Measurements from ENCODE around the gene PRX. TPM values are rescaled to one million over a fixed set of nuclear protein-coding genes. Genes with fewer than 3 reads are reported as not detected.

PRX gene
- polyA plus RNA-seq, 1 donor from 2014 or later = 0.20 TPM

DNA sequence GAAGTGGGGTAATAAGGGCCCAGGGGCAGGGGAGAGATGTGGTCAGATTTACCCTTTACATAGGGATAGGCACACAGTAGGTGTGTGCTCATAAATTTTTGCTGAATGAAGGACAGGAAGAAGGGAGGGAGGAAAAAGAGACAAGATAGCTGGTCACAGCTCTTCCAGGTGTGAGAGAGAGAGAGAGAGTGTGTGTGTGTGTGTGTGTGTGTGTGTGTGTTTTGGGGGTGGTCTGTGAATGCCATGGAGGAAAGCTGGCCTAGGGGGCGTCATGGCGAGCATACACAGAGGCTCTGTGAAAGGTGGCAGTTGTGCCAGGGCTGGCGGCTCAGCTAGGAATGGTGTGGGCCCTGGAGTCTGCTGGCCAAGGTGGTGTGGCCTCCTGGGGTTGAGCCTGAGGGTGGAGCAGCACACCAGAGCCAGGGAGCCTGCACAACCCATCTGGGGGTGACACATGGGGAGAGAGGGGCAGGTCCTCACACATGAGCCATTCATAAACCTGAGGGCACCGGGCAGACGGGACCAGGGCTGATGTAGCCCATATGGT is 6.0 kb upstream of the PRX start:
- Histone ChIP-seq H3K27ac (ENCODE audit: low read length) (no peak overlapping the region), H3K4me3 (ENCODE audit: low read length) (no peak overlapping the region), H3F3A (ENCODE audit: insufficient read depth, low read length, poor library complexity, severe bottlenecking) (no peaks in the 10 kb centered on the region), H2AFZ (ENCODE audit: low read depth, low read length) (no peak overlapping the region), H4K20me1 (ENCODE audit: insufficient read depth) (no peaks in the 10 kb centered on the region), H3K9ac (ENCODE audit: low read length) (no peak overlapping the region), H3K36me3 (ENCODE audit: insufficient read depth, low read length) (no peaks in the 10 kb centered on the region), H3K9me3 (ENCODE audit: low read length) (no peaks in the 10 kb centered on the region), H3K4me2 (ENCODE audit: low read length) (no peak overlapping the region), H3K9me2 (ENCODE audit: insufficient read depth, low read length) (no peaks in the 10 kb centered on the region), H3K27me3 (ENCODE audit: insufficient read depth, low read depth, low read length) (no peaks in the 10 kb centered on the region), H3K79me2 (replicated peaks; ENCODE audit: insufficient read depth, low read length) (no peaks in the 10 kb centered on the region)
- TF ChIP-seq POLR2AphosphoS5 (IDR thresholded peaks at IDR 0.05) = no peak

DNA sequence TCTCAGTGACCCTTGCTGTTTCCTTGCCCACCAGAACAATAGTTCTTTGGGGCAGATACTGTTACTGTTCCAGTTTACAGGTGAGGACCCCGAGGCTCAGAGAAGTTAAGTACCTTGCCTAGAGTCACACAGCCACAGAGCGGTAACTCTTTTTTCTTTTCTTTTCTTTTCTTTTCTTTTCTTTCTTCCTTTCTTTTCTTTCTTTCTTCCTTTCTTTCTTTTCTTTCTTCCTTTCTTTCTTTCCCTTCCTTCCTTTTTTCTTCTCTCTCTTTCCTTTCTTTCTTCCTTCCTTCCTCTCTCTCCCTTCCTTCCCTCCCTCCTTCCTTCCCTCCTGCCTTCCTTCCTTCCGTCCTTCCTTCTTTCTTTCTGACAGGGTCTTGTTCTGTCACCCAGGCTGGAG is 4.9 kb upstream of the PRX start:
- Histone ChIP-seq H3F3A (ENCODE audit: insufficient read depth, low read length, poor library complexity, severe bottlenecking) (no peaks in the 10 kb centered on the region), H3K79me2 (replicated peaks; ENCODE audit: insufficient read depth, low read length) (no peaks in the 10 kb centered on the region), H2AFZ (ENCODE audit: low read depth, low read length) (no peak overlapping the region), H3K9ac (ENCODE audit: low read length) (no peak overlapping the region), H3K4me2 (ENCODE audit: low read length) (no peak overlapping the region), H4K20me1 (ENCODE audit: insufficient read depth) (no peaks in the 10 kb centered on the region), H3K9me3 (ENCODE audit: low read length) (no peaks in the 10 kb centered on the region), H3K27ac (ENCODE audit: low read length) (no peak overlapping the region), H3K9me2 (ENCODE audit: insufficient read depth, low read length) (no peaks in the 10 kb centered on the region), H3K27me3 (ENCODE audit: insufficient read depth, low read depth, low read length) (no peaks in the 10 kb centered on the region), H3K4me3 (ENCODE audit: low read length) (no peak overlapping the region), H3K36me3 (ENCODE audit: insufficient read depth, low read length) (no peaks in the 10 kb centered on the region)
- TF ChIP-seq POLR2AphosphoS5 (IDR thresholded peaks at IDR 0.05) = no peak
- no peak for TF ChIP-seq EZH2 (IDR thresholded peaks at IDR 0.05; ENCODE audit: borderline replicate concordance, insufficient read depth, low read length, poor library complexity, severe bottlenecking)
- no peak for TF ChIP-seq TAF1 (IDR thresholded peaks at IDR 0.05; ENCODE audit: low read depth)
- TF ChIP-seq SMC3 (conservative IDR thresholded peaks at IDR 0.05; ENCODE audit: poor library complexity) = no peak
- TF ChIP-seq RAD21 (conservative IDR thresholded peaks at IDR 0.05) = no peak

DNA sequence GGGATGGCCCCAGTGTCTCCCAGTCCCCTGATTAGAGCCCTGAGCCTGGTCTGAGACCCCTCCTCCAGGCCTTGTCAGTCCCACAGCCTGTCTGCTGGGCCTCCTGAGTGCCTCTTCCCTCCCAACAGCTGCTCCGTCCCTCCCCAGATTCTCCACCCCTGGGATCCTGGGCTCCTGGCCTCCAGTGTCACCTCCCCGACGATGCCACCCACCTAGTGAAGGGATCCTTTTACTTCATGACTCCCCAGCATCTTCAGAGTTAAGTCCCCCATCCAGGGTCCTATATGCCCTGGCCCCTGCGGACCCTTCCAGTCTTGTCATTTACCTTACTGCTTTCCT is 4.4 kb upstream of the PRX start:
- no peaks in the 10 kb centered on the region for H3K27me3 ChIP-seq (ENCODE audit: insufficient read depth, low read depth, low read length)
- no peaks in the 10 kb centered on the region for H4K20me1 ChIP-seq (ENCODE audit: insufficient read depth)
- H2AFZ ChIP-seq (ENCODE audit: low read depth, low read length) = no peak overlapping the region
- no peak overlapping the region for H3K27ac ChIP-seq (ENCODE audit: low read length)
- TF ChIP-seq TAF1 (IDR thresholded peaks at IDR 0.05; ENCODE audit: low read depth) (no peak), POLR2AphosphoS5 (IDR thresholded peaks at IDR 0.05) (no peak), MXI1 (conservative IDR thresholded peaks at IDR 0.05; ENCODE audit: poor library complexity, severe bottlenecking) (no peak), SMC3 (conservative IDR thresholded peaks at IDR 0.05; ENCODE audit: poor library complexity) (no peak), RAD21 (conservative IDR thresholded peaks at IDR 0.05) (no peak), EP300 (conservative IDR thresholded peaks at IDR 0.05; ENCODE audit: poor library complexity, severe bottlenecking) (no peak), EZH2 (IDR thresholded peaks at IDR 0.05; ENCODE audit: borderline replicate concordance, insufficient read depth, low read length, poor library complexity, severe bottlenecking) (no peak)
- TF ChIP-seq, protein P1, sequence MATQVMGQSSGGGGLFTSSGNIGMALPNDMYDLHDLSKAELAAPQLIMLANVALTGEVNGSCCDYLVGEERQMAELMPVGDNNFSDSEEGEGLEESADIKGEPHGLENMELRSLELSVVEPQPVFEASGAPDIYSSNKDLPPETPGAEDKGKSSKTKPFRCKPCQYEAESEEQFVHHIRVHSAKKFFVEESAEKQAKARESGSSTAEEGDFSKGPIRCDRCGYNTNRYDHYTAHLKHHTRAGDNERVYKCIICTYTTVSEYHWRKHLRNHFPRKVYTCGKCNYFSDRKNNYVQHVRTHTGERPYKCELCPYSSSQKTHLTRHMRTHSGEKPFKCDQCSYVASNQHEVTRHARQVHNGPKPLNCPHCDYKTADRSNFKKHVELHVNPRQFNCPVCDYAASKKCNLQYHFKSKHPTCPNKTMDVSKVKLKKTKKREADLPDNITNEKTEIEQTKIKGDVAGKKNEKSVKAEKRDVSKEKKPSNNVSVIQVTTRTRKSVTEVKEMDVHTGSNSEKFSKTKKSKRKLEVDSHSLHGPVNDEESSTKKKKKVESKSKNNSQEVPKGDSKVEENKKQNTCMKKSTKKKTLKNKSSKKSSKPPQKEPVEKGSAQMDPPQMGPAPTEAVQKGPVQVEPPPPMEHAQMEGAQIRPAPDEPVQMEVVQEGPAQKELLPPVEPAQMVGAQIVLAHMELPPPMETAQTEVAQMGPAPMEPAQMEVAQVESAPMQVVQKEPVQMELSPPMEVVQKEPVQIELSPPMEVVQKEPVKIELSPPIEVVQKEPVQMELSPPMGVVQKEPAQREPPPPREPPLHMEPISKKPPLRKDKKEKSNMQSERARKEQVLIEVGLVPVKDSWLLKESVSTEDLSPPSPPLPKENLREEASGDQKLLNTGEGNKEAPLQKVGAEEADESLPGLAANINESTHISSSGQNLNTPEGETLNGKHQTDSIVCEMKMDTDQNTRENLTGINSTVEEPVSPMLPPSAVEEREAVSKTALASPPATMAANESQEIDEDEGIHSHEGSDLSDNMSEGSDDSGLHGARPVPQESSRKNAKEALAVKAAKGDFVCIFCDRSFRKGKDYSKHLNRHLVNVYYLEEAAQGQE (IDR thresholded peaks at IDR 0.05; ENCODE audit: borderline replicate concordance) = no peak
- TF ChIP-seq, protein P2, sequence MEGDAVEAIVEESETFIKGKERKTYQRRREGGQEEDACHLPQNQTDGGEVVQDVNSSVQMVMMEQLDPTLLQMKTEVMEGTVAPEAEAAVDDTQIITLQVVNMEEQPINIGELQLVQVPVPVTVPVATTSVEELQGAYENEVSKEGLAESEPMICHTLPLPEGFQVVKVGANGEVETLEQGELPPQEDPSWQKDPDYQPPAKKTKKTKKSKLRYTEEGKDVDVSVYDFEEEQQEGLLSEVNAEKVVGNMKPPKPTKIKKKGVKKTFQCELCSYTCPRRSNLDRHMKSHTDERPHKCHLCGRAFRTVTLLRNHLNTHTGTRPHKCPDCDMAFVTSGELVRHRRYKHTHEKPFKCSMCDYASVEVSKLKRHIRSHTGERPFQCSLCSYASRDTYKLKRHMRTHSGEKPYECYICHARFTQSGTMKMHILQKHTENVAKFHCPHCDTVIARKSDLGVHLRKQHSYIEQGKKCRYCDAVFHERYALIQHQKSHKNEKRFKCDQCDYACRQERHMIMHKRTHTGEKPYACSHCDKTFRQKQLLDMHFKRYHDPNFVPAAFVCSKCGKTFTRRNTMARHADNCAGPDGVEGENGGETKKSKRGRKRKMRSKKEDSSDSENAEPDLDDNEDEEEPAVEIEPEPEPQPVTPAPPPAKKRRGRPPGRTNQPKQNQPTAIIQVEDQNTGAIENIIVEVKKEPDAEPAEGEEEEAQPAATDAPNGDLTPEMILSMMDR (IDR thresholded peaks at IDR 0.05; ENCODE audit: poor library complexity, severe bottlenecking) = no peak
- no peak overlapping the region for H3K9ac ChIP-seq (ENCODE audit: low read length)
- no peak overlapping the region for H3K4me3 ChIP-seq (ENCODE audit: low read length)
- H3K36me3 ChIP-seq (ENCODE audit: insufficient read depth, low read length) = no peaks in the 10 kb centered on the region
- no peaks in the 10 kb centered on the region for H3K9me3 ChIP-seq (ENCODE audit: low read length)
- H3F3A ChIP-seq (ENCODE audit: insufficient read depth, low read length, poor library complexity, severe bottlenecking) = no peaks in the 10 kb centered on the region
- H3K79me2 ChIP-seq (replicated peaks; ENCODE audit: insufficient read depth, low read length) = no peaks in the 10 kb centered on the region
- H3K9me2 ChIP-seq (ENCODE audit: insufficient read depth, low read length) = no peaks in the 10 kb centered on the region
- H3K4me2 ChIP-seq (ENCODE audit: low read length) = no peak overlapping the region

All from neural cell (in vitro differentiated cells).